Subcutaneous adipose tissue (tissue), 4 donors: Measurements from ENCODE around the gene KIF4A. TPM values are rescaled to one million over a fixed set of nuclear protein-coding genes. Genes with fewer than 3 reads are reported as not detected.

Source experiments
- CTCF ChIP-seq: fragments of 450-650 bp; IDR thresholded peaks from one replicate; pipeline ENCODE4 v1.5.1; 2016; ENCODE audit warnings: low read depth, mild to moderate bottlenecking, control low read depth, antibody characterized with exemption, moderate library complexity
- total RNA-seq, 4 donors: library from RNA; depleted of rRNA; stranded (reverse); fragments of >200 nt; gene quantifications; one replicate each; pipeline ENCODE4 v1.1.0, GENCODE V29; 2016

KIF4A gene
- total RNA-seq, 4 donors from 2014 or later, result 0.16 to 1.9 (median 0.88) TPM; not detected in 1

- TF ChIP-seq CTCF, result no peak
Measured at GRCh38 chrX:70343435-70343834, 53.5 kb downstream of the KIF4A start.

- TF ChIP-seq CTCF, result no peak
Measured at GRCh38 chrX:70346418-70347070, 56.6 kb downstream of the KIF4A start.

GRCh38 chrX:70352496-70352895 lies 62.6 kb downstream of the KIF4A start:
- no peak for TF ChIP-seq CTCF

- no peak for TF ChIP-seq CTCF
Measured at GRCh38 chrX:70353514-70353913, 63.6 kb downstream of the KIF4A start.

- no peak for TF ChIP-seq CTCF
Measured at GRCh38 chrX:70354716-70355115, 64.8 kb downstream of the KIF4A start.

- TF ChIP-seq CTCF, result no peak
Measured at GRCh38 chrX:70359458-70359857, 69.6 kb downstream of the KIF4A start.

GRCh38 chrX:70360366-70360765 lies 70.5 kb downstream of the KIF4A start:
- no peak for TF ChIP-seq CTCF
